ENCODE measurements around the gene RUNX1.

GRCh38 chr21:34819357-34819999, 229.6 kb downstream of the RUNX1 start:
- TF ChIP-seq EZH2 (IDR thresholded peaks at IDR 0.05; ENCODE audit: low read length, unreplicated experiment): no peak
- TF ChIP-seq, protein P1, sequence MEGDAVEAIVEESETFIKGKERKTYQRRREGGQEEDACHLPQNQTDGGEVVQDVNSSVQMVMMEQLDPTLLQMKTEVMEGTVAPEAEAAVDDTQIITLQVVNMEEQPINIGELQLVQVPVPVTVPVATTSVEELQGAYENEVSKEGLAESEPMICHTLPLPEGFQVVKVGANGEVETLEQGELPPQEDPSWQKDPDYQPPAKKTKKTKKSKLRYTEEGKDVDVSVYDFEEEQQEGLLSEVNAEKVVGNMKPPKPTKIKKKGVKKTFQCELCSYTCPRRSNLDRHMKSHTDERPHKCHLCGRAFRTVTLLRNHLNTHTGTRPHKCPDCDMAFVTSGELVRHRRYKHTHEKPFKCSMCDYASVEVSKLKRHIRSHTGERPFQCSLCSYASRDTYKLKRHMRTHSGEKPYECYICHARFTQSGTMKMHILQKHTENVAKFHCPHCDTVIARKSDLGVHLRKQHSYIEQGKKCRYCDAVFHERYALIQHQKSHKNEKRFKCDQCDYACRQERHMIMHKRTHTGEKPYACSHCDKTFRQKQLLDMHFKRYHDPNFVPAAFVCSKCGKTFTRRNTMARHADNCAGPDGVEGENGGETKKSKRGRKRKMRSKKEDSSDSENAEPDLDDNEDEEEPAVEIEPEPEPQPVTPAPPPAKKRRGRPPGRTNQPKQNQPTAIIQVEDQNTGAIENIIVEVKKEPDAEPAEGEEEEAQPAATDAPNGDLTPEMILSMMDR (conservative IDR thresholded peaks at IDR 0.05; ENCODE audit: low read depth, low read length): no peak
